Kasumi-1 (cell line): Measurements from ENCODE around the gene MYH9.
"Not testable (repeated sequence)": the region's sequence is repeated elsewhere in the genome, so short reads cannot be mapped to it uniquely, and the experiment has no call there.

ENCODE experiments used
- DNase-seq, 2 experiments: peaks; one replicate each; lab custom pipeline; 2025; lab: John Stamatoyannopoulos, UW

The MYH9 gene

GRCh38 chr22:36267058-36267457 is 120.7 kb downstream of the MYH9 start:
- no peak for DNase-seq

- DNase-seq: not testable (repeated sequence)
Measured at GRCh38 chr22:36263886-36264664, 123.7 kb downstream of the MYH9 start.

- DNase-seq: not testable (repeated sequence)
Measured at GRCh38 chr22:36263216-36263673, 124.5 kb downstream of the MYH9 start.

- DNase-seq: not testable (repeated sequence)
Measured at GRCh38 chr22:36262307-36262706, 125.5 kb downstream of the MYH9 start.

GRCh38 chr22:36261675-36262074 is 126.1 kb downstream of the MYH9 start:
- DNase-seq: not testable (repeated sequence)

GRCh38 chr22:36259615-36260300 is 128.0 kb downstream of the MYH9 start:
- DNase-seq: no peak

- DNase-seq: no peak
Measured at GRCh38 chr22:36258701-36259614, 128.8 kb downstream of the MYH9 start.

- DNase-seq: no peak
Measured at GRCh38 chr22:36257948-36258670, 129.7 kb downstream of the MYH9 start.

GRCh38 chr22:36257308-36257707 is 130.5 kb downstream of the MYH9 start:
- no peak for DNase-seq

GRCh38 chr22:36256478-36256877 is 131.3 kb downstream of the MYH9 start:
- no peak for DNase-seq

GRCh38 chr22:36255572-36255971 is 132.2 kb downstream of the MYH9 start:
- not testable (repeated sequence) for DNase-seq

- DNase-seq: no peak
Measured at GRCh38 chr22:36253523-36254490, 134.0 kb downstream of the MYH9 start.

GRCh38 chr22:36252754-36253522 is 134.8 kb downstream of the MYH9 start, which contains the start of gene APOL1:
Gene APOL1 (plus strand): TSS chr22:36253133. CDS start chr22:36254956, 1,823 bp downstream.
- DNase-seq: no peak

- not testable (repeated sequence) for DNase-seq
Measured at GRCh38 chr22:36251979-36252608, 135.7 kb downstream of the MYH9 start.

- DNase-seq: not testable (repeated sequence)
Measured at GRCh38 chr22:36250292-36250960, 137.3 kb downstream of the MYH9 start.

- no peak for DNase-seq
Measured at GRCh38 chr22:36249160-36249559, 138.6 kb downstream of the MYH9 start.

GRCh38 chr22:36247955-36248354 is 139.8 kb downstream of the MYH9 start:
- DNase-seq: no peak

- no peak for DNase-seq
Measured at GRCh38 chr22:36246718-36247117, 141.0 kb downstream of the MYH9 start.
